HEK293 (cell line): ENCODE results near the gene LTV1.

Source experiments
- CTCF ChIA-PET: fragments of 350-600 bp; formaldehyde crosslinking; extraction: SDS; loops from one replicate; lab custom pipeline; 2021; ENCODE audit warnings: antibody characterized with exemption; lab: Yijun Ruan, JAX
- POLR2A ChIA-PET: fragments of 300-600 bp; formaldehyde crosslinking; extraction: SDS; loops from one replicate; lab custom pipeline; 2020; ENCODE audit warnings: antibody characterized with exemption, inconsistent platforms; lab: Yijun Ruan, JAX
- H3K27ac ChIP-seq: fragments of 200-500 bp; sonication (Bioruptor generic); 2 replicates; pipeline ENCODE4 v1.5.1; 2014; ENCODE audit warnings: low read depth, low read length, control low read depth, inconsistent platforms; ENCODE audit errors: extremely low read depth
- H3K36me3 ChIP-seq, 2 experiments: fragments of 200-500 bp in 1 of 2; sonication (Bioruptor generic) in 1 of 2; 1 replicate in 1 of 2; 2 replicates in 1 of 2; pipeline ENCODE4 v1.5.1; 2014 to 2017; ENCODE audit warnings: inconsistent platforms in 2 of 2, low read length in 2 of 2; ENCODE audit not compliant: control insufficient read depth in 2 of 2, insufficient read depth in 1 of 2
- H3K4me1 ChIP-seq: fragments of 200-500 bp; sonication (Bioruptor generic); 2 replicates; pipeline ENCODE4 v1.5.1; 2014; ENCODE audit warnings: mild to moderate bottlenecking, low read length, inconsistent platforms; ENCODE audit not compliant: control insufficient read depth, insufficient read depth
- H3K4me3 ChIP-seq: 2 replicates; pipeline ENCODE4 v1.5.1; 2011; ENCODE audit warnings: low read depth, mild to moderate bottlenecking, control low read depth, low read length, moderate library complexity
- H3K9me3 ChIP-seq: fragments of 200-500 bp; sonication (Bioruptor generic); 2 replicates; pipeline ENCODE4 v1.5.1; 2014; ENCODE audit warnings: low read depth, low read length, inconsistent platforms; ENCODE audit not compliant: control insufficient read depth, insufficient read depth
- CTCF ChIP-seq: fragments of 450-650 bp; formaldehyde crosslinking; IDR thresholded peaks from 2 replicates; pipeline ENCODE4 v1.5.1; 2016; ENCODE audit warnings: missing biosample characterization, missing genetic modification characterization
- HIC1 ChIP-seq: fragments of 450-650 bp; formaldehyde crosslinking; IDR thresholded peaks from 2 replicates; pipeline ENCODE4 v1.5.1; 2016; ENCODE audit warnings: missing biosample characterization, missing genetic modification characterization
- MZF1 ChIP-seq: fragments of 450-650 bp; formaldehyde crosslinking; IDR thresholded peaks from 2 replicates; pipeline ENCODE4 v1.5.1; 2017; ENCODE audit warnings: missing biosample characterization, missing genetic modification characterization, borderline replicate concordance
- SALL2 ChIP-seq: fragments of 450-650 bp; formaldehyde crosslinking; IDR thresholded peaks from 2 replicates; pipeline ENCODE4 v1.5.0; 2017; ENCODE audit warnings: missing biosample characterization, mild to moderate bottlenecking, missing genetic modification characterization, borderline replicate concordance
- SETDB1 ChIP-seq: IDR thresholded peaks from one replicate; pipeline ENCODE4 v1.6.1; 2017; ENCODE audit warnings: mild to moderate bottlenecking, low read length, moderate library complexity, mixed read lengths; ENCODE audit not compliant: insufficient read length
- SP7 ChIP-seq: fragments of 450-650 bp; formaldehyde crosslinking; IDR thresholded peaks from 2 replicates; pipeline ENCODE4 v1.5.1; 2016; ENCODE audit warnings: missing biosample characterization, missing genetic modification characterization
- TRIM28 ChIP-seq: IDR thresholded peaks from 2 replicates; pipeline ENCODE4 v1.6.1; 2011; ENCODE audit warnings: low read length, control low read depth, borderline replicate concordance
- ZBTB17 ChIP-seq: fragments of 450-650 bp; formaldehyde crosslinking; IDR thresholded peaks from 2 replicates; pipeline ENCODE4 v1.5.1; 2016; ENCODE audit warnings: missing biosample characterization, missing genetic modification characterization
- ZBTB8A ChIP-seq: fragments of 450-650 bp; formaldehyde crosslinking; IDR thresholded peaks from 2 replicates; pipeline ENCODE4 v1.5.1; 2016; ENCODE audit warnings: missing biosample characterization, missing genetic modification characterization
- ZFP69B ChIP-seq: fragments of 450-650 bp; formaldehyde crosslinking; IDR thresholded peaks from 2 replicates; pipeline ENCODE4 v1.5.1; 2016; ENCODE audit warnings: missing biosample characterization, missing genetic modification characterization
- ZNF174 ChIP-seq: fragments of 450-650 bp; formaldehyde crosslinking; IDR thresholded peaks from 2 replicates; pipeline ENCODE4 v1.5.0; 2017; ENCODE audit warnings: missing biosample characterization, mild to moderate bottlenecking, missing genetic modification characterization
- ZNF19 ChIP-seq: fragments of 450-650 bp; formaldehyde crosslinking; IDR thresholded peaks from 2 replicates; pipeline ENCODE4; 2016; ENCODE audit warnings: missing biosample characterization, missing genetic modification characterization, low read depth
- ZNF2 ChIP-seq: fragments of 450-650 bp; formaldehyde crosslinking; IDR thresholded peaks from 2 replicates; pipeline ENCODE4 v1.5.1; 2016; ENCODE audit warnings: missing biosample characterization, missing genetic modification characterization
- ZNF202 ChIP-seq: fragments of 450-650 bp; formaldehyde crosslinking; IDR thresholded peaks from 2 replicates; pipeline ENCODE4 v1.5.1; 2016; ENCODE audit warnings: missing biosample characterization, missing genetic modification characterization, borderline replicate concordance
- ZNF266 ChIP-seq: fragments of 450-650 bp; formaldehyde crosslinking; IDR thresholded peaks from 2 replicates; pipeline ENCODE4 v1.5.1; 2016; ENCODE audit warnings: missing biosample characterization, missing genetic modification characterization, low read depth
- ZNF280D ChIP-seq: fragments of 450-650 bp; formaldehyde crosslinking; IDR thresholded peaks from 2 replicates; pipeline ENCODE4 v1.5.1; 2016; ENCODE audit warnings: missing biosample characterization, missing genetic modification characterization
- ZNF510 ChIP-seq: fragments of 450-650 bp; formaldehyde crosslinking; IDR thresholded peaks from 2 replicates; pipeline ENCODE4 v1.5.1; 2018; ENCODE audit warnings: mild to moderate bottlenecking, missing genetic modification characterization, missing biosample characterization; ENCODE audit not compliant: insufficient replicate concordance
- ZNF555 ChIP-seq: fragments of 450-650 bp; formaldehyde crosslinking; conservative IDR thresholded peaks from 2 replicates; pipeline ENCODE4 v1.5.1; 2017; ENCODE audit warnings: missing biosample characterization, mild to moderate bottlenecking, missing genetic modification characterization, inconsistent platforms
- ZNF610 ChIP-seq: fragments of 450-650 bp; formaldehyde crosslinking; IDR thresholded peaks from 2 replicates; pipeline ENCODE4 v1.5.1; 2016; ENCODE audit warnings: missing biosample characterization, missing genetic modification characterization, borderline replicate concordance
- ZNF624 ChIP-seq: fragments of 450-650 bp; formaldehyde crosslinking; IDR thresholded peaks from 2 replicates; pipeline ENCODE4 v1.5.1; 2017; ENCODE audit warnings: missing biosample characterization, missing genetic modification characterization
- ZNF639 ChIP-seq: fragments of 450-650 bp; formaldehyde crosslinking; IDR thresholded peaks from 2 replicates; pipeline ENCODE4 v1.5.1; 2016; ENCODE audit warnings: missing biosample characterization, missing genetic modification characterization
- ZNF692 ChIP-seq: fragments of 450-650 bp; formaldehyde crosslinking; IDR thresholded peaks from 2 replicates; pipeline ENCODE4 v1.5.1; 2016; ENCODE audit warnings: missing biosample characterization, missing genetic modification characterization
- ZNF792 ChIP-seq: fragments of 450-650 bp; formaldehyde crosslinking; IDR thresholded peaks from 2 replicates; pipeline ENCODE4 v1.5.1; 2016; ENCODE audit warnings: missing biosample characterization, missing genetic modification characterization
- ZSCAN30 ChIP-seq: fragments of 450-650 bp; IDR thresholded peaks from 2 replicates; pipeline ENCODE4 v1.5.1; 2018; ENCODE audit warnings: missing biosample characterization, mild to moderate bottlenecking, missing genetic modification characterization, moderate library complexity

The LTV1 gene

GRCh38 chr6:143880412-143880811, 37.3 kb downstream of the LTV1 start (continued):
- no peak for TF ChIP-seq SP7
- TF ChIP-seq ZNF692 (tag by site-specific recombination), result no peak
- TF ChIP-seq ZNF19, result no peak

- Histone ChIP-seq H3K36me3 (no peaks in the 10 kb centered on the region), H3K4me3 (no peak overlapping the region), H3K4me1 (no peaks in the 10 kb centered on the region), H3K27ac (no peak overlapping the region), H3K9me3 (no peaks in the 10 kb centered on the region)
- ChIA-PET CTCF (interaction anchor here (0.7 kb wide), 1 partner anchor 955 kb away, joined by 4 read pairs; no protein-coding TSS in a partner anchor), POLR2A (no interaction called here)
- TF ChIP-seq MZF1 (tag by site-specific recombination) (no peak), ZNF510 (no peak), ZNF624 (no peak), SALL2 (no peak), ZNF2 (tag by site-specific recombination) (no peak), SETDB1 (no peak), ZBTB8A (no peak), ZNF639 (tag by site-specific recombination) (no peak), ZFP69B (tag by site-specific recombination) (no peak), ZSCAN30 (tag by site-specific recombination) (no peak), ZNF280D (tag by site-specific recombination) (no peak)
Measured at GRCh38 chr6:143882401-143882930, 39.3 kb downstream of the LTV1 start.

- no peaks in the 10 kb centered on the region for H3K36me3 ChIP-seq
- H3K4me3 ChIP-seq, result no peak overlapping the region
- no peak overlapping the region for H3K27ac ChIP-seq
- POLR2A ChIA-PET, result no interaction called here
- no peaks in the 10 kb centered on the region for H3K9me3 ChIP-seq
- no peaks in the 10 kb centered on the region for H3K4me1 ChIP-seq
- CTCF ChIA-PET, result interaction anchor here (0.6 to 1.1 kb wide), 2 partner anchors 20 to 307 kb away, joined by 3 read pairs; no protein-coding TSS in a partner anchor
- no peak for TF ChIP-seq CTCF (tag by site-specific recombination)
- TF ChIP-seq ZNF610, result no peak
- no peak for TF ChIP-seq ZNF792 (tag by site-specific recombination)
- no peak for TF ChIP-seq ZNF174
- TF ChIP-seq TRIM28, result no peak
- TF ChIP-seq ZBTB17 (tag by site-specific recombination), result no peak
- no peak for TF ChIP-seq ZNF555 (tag by site-specific recombination)
- TF ChIP-seq ZNF2 (tag by site-specific recombination), result no peak
- TF ChIP-seq ZNF266 (tag by site-specific recombination), result no peak
- no peak for TF ChIP-seq HIC1
- TF ChIP-seq ZNF202 (tag by site-specific recombination), result no peak
Measured at GRCh38 chr6:143884216-143884900, 41.2 kb downstream of the LTV1 start.
